H9 (cell line): ENCODE measurements around the gene ZBTB20. TPM values are rescaled to one million over a fixed set of nuclear protein-coding genes. Genes with fewer than 3 reads are reported as not detected.

Experiments used
- DNase-seq: peaks from one replicate; pipeline ENCODE4 v3.0.0-alpha.2; 2017
- H2AFZ ChIP-seq: one replicate; pipeline ENCODE4 v1.6.1; 2013; ENCODE audit warnings: mild to moderate bottlenecking, low read length, control low read depth, moderate library complexity
- H2AK5ac ChIP-seq: 2 replicates; pipeline ENCODE4 v1.6.1; 2013; ENCODE audit warnings: low read length, control low read depth, mixed read lengths; ENCODE audit not compliant: insufficient read length
- H2BK120ac ChIP-seq: one replicate; pipeline ENCODE4 v1.6.1; 2013; ENCODE audit warnings: low read depth, mild to moderate bottlenecking, low read length, control low read depth, inconsistent platforms; ENCODE audit not compliant: poor library complexity, severe bottlenecking
- H2BK12ac ChIP-seq: 2 replicates; pipeline ENCODE4 v1.6.1; 2013; ENCODE audit warnings: low read length, control low read depth, mixed read lengths, low read depth; ENCODE audit not compliant: insufficient read length
- H2BK15ac ChIP-seq: 2 replicates; pipeline ENCODE4 v1.6.1; 2013; ENCODE audit warnings: low read depth, low read length, control low read depth
- H2BK20ac ChIP-seq: one replicate; pipeline ENCODE4 v1.6.1; 2013; ENCODE audit warnings: low read depth, mild to moderate bottlenecking, low read length, control low read depth, inconsistent platforms; ENCODE audit not compliant: poor library complexity, severe bottlenecking
- H2BK5ac ChIP-seq: 2 replicates; pipeline ENCODE4 v1.6.1; 2013; ENCODE audit warnings: low read length, control low read depth, mixed read lengths; ENCODE audit not compliant: insufficient read length
- H3K14ac ChIP-seq: 2 replicates; pipeline ENCODE4 v1.6.1; 2013; ENCODE audit warnings: low read length, control low read depth; ENCODE audit not compliant: insufficient read depth
- H3K18ac ChIP-seq: 2 replicates; pipeline ENCODE4 v1.6.1; 2013; ENCODE audit warnings: low read depth, mild to moderate bottlenecking, mixed read lengths, low read length, control low read depth; ENCODE audit not compliant: insufficient read length
- H3K23ac ChIP-seq: 2 replicates; pipeline ENCODE4 v1.6.1; 2013; ENCODE audit warnings: low read length, control low read depth, mixed read lengths, low read depth; ENCODE audit not compliant: insufficient read length
- H3K23me2 ChIP-seq: 2 replicates; pipeline ENCODE4 v1.6.1; 2013; ENCODE audit warnings: low read depth, mild to moderate bottlenecking, mixed read lengths, low read length, control low read depth; ENCODE audit not compliant: insufficient read length, poor library complexity, severe bottlenecking
- H3K27ac ChIP-seq: 2 replicates; pipeline ENCODE4 v1.5.1; 2013; ENCODE audit warnings: low read length, control low read depth, mixed read lengths, low read depth; ENCODE audit not compliant: insufficient read length
- H3K27me3 ChIP-seq: 2 replicates; pipeline ENCODE4 v1.6.1; 2013; ENCODE audit warnings: low read length, control low read depth, inconsistent platforms; ENCODE audit not compliant: insufficient read depth
- H3K4ac ChIP-seq: 2 replicates; pipeline ENCODE4 v1.6.1; 2013; ENCODE audit warnings: low read depth, mild to moderate bottlenecking, control low read depth, inconsistent platforms, low read length, moderate library complexity
- H3K4me1 ChIP-seq: 2 replicates; pipeline ENCODE4 v1.6.1; 2013; ENCODE audit warnings: low read length, control low read depth, inconsistent platforms; ENCODE audit not compliant: insufficient read depth
- H3K4me2 ChIP-seq: 2 replicates; pipeline ENCODE4 v1.6.1; 2013; ENCODE audit warnings: low read length, control low read depth, mixed read lengths; ENCODE audit not compliant: insufficient read length, insufficient read depth
- H3K56ac ChIP-seq: 2 replicates; pipeline ENCODE4 v1.6.1; 2013; ENCODE audit warnings: low read depth, mild to moderate bottlenecking, mixed read lengths, low read length, control low read depth; ENCODE audit not compliant: insufficient read length
- H3K79me1 ChIP-seq: 2 replicates; pipeline ENCODE4 v1.6.1; 2013; ENCODE audit warnings: low read depth, mild to moderate bottlenecking, moderate library complexity, low read length, control low read depth, inconsistent platforms; ENCODE audit not compliant: insufficient read depth, poor library complexity, severe bottlenecking
- H3K79me2 ChIP-seq: 2 replicates; pipeline ENCODE4 v1.6.1; 2013; ENCODE audit warnings: low read length, control low read depth, inconsistent platforms; ENCODE audit not compliant: insufficient read depth
- H3K9ac ChIP-seq: 2 replicates; pipeline ENCODE4 v1.6.1; 2013; ENCODE audit warnings: low read length, control low read depth, mixed read lengths; ENCODE audit not compliant: insufficient read length; ENCODE audit errors: extremely low read depth
- H3K9me3 ChIP-seq: one replicate; pipeline ENCODE4 v1.6.1; 2013; ENCODE audit warnings: low read depth, low read length, inconsistent platforms; ENCODE audit not compliant: control insufficient read depth
- H3T11ph ChIP-seq: one replicate; pipeline ENCODE4 v1.6.1; 2013; ENCODE audit warnings: mild to moderate bottlenecking, low read length, control low read depth, inconsistent platforms
- H4K20me1 ChIP-seq: one replicate; pipeline ENCODE4 v1.6.1; 2013; ENCODE audit not compliant: control insufficient read depth, insufficient read length, insufficient read depth
- H4K5ac ChIP-seq: 2 replicates; pipeline ENCODE4 v1.6.1; 2013; ENCODE audit warnings: low read depth, mild to moderate bottlenecking, mixed read lengths, low read length, control low read depth; ENCODE audit not compliant: insufficient read length
- H4K8ac ChIP-seq: replicated peaks from 2 replicates; pipeline ENCODE4 v1.6.1; 2013; ENCODE audit warnings: low read length, control low read depth, mixed read lengths, low read depth; ENCODE audit not compliant: insufficient read length
- H4K91ac ChIP-seq: 2 replicates; pipeline ENCODE4 v1.6.1; 2013; ENCODE audit warnings: low read depth, mild to moderate bottlenecking, moderate library complexity, mixed read lengths, low read length, control low read depth; ENCODE audit not compliant: insufficient read length
- H3K27ac Mint-ChIP-seq, 3 experiments: 2 replicates in 2 of 3; 3 replicates in 1 of 3; pipeline ENCODE4 v1.8.0; 2020 to 2021; ENCODE audit warnings: mixed read lengths in 3 of 3, mild to moderate bottlenecking in 1 of 3, moderate library complexity in 1 of 3
- H3K27me3 Mint-ChIP-seq: 2 replicates; pipeline ENCODE4 v1.8.0; 2021; ENCODE audit warnings: low read depth, mild to moderate bottlenecking, moderate library complexity, mixed read lengths
- H3K36me3 Mint-ChIP-seq, 3 experiments: 2 replicates in 2 of 3; 3 replicates in 1 of 3; pipeline ENCODE4 v1.8.0; 2020 to 2021; ENCODE audit warnings: low read depth in 3 of 3, mixed read lengths in 3 of 3; ENCODE audit not compliant: insufficient read depth in 1 of 3
- H3K4me1 Mint-ChIP-seq, 2 experiments: 2 replicates each; pipeline ENCODE4 v1.8.0; 2020; ENCODE audit warnings: mixed read lengths in 2 of 2
- H3K4me3 Mint-ChIP-seq, 2 experiments: 2 replicates in 1 of 2; 3 replicates in 1 of 2; pipeline ENCODE4 v1.8.0; 2020 to 2021; ENCODE audit warnings: mild to moderate bottlenecking in 2 of 2, mixed read lengths in 2 of 2, moderate library complexity in 1 of 2
- H3K9me3 Mint-ChIP-seq, 2 experiments: 2 replicates in 1 of 2; 3 replicates in 1 of 2; pipeline ENCODE4 v1.8.0; 2020; ENCODE audit warnings: mild to moderate bottlenecking in 2 of 2, mixed read lengths in 2 of 2, moderate library complexity in 1 of 2
- CTCF ChIP-seq: fragments of 200-600 bp; sonication (generic); conservative IDR thresholded peaks from 3 replicates; pipeline ENCODE4 v1.8.0; 2021; ENCODE audit warnings: antibody characterized with exemption, mild to moderate bottlenecking
- WGBS: extraction: QIAGEN DNeasy Blood & Tissue Kit; methylation state at CpG from one replicate; pipeline ENCODE4 v1.1.7; 2013; ENCODE audit warnings: missing lambda C conversion rate, low lambda C conversion rate, mixed read lengths; ENCODE audit not compliant: insufficient read length; ENCODE audit errors: extremely low coverage; 5-methylcytosine and 5-hydroxymethylcytosine counted together
- total RNA-seq: library from RNA; stranded (reverse); gene quantifications from 2 replicates; pipeline ENCODE4 v1.2.1, GENCODE V29; 2021

The ZBTB20 gene
- total RNA-seq, 1 experiment from 2014 or later = 0.70 TPM

DNA sequence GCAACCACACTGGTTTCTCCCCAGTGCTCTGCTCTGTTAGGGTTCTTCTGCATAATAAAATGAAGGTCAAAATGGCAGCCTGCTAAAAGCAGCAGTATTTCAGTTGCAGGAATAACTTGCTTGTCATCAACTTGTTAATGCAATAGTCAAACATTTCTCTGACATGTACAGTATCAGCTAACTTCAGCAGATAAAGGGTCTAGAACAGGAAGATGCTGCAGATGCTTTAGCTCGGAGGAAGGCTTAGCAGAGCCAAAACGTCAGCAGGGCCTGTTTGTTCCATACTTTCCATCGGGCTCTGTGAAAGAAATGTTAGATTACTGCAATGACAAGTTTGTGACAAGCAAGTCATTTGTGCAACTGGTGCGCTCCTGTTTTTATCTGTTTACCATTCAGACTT lies 561.4 kb downstream of the ZBTB20 start:
- Histone ChIP-seq H4K20me1 (no peaks in the 10 kb centered on the region), H3K27ac (no peak overlapping the region)

More for the DNA sequence above, 561.4 kb downstream of the ZBTB20 start:
- H3K23ac ChIP-seq = no peak overlapping the region
- no CpG with 5 or more reads among the region's 4 CpGs for WGBS
- no peaks in the 10 kb centered on the region for H3K23me2 ChIP-seq
- H3K56ac ChIP-seq = no peak overlapping the region
- no peak overlapping the region for H4K5ac ChIP-seq
- no peak overlapping the region for H2BK120ac ChIP-seq
- no peak overlapping the region for H2AK5ac ChIP-seq
- no peak overlapping the region for H3T11ph ChIP-seq
- no peak overlapping the region for H2BK15ac ChIP-seq
- H3K27ac Mint-ChIP-seq = no peak overlapping the region; a peak in 1 of 7 replicates
- H2BK20ac ChIP-seq = no peak overlapping the region
- H2BK12ac ChIP-seq = no peak overlapping the region
- DNase-seq = no peak
- H3K79me1 ChIP-seq = no peaks in the 10 kb centered on the region
- H3K79me2 ChIP-seq = no peaks in the 10 kb centered on the region
- H4K91ac ChIP-seq = no peak overlapping the region
- H3K9ac ChIP-seq = no peak overlapping the region
- no peak overlapping the region for H3K18ac ChIP-seq
- H3K14ac ChIP-seq = no peak overlapping the region
- no peaks in the 10 kb centered on the region for H3K9me3 ChIP-seq
- no peak overlapping the region for H4K8ac ChIP-seq
- H3K27me3 ChIP-seq = no peaks in the 10 kb centered on the region
- no peak overlapping the region for H2AFZ ChIP-seq
- peaks cover 23 to 32% of the 10 kb centered on the region in 2 experiments for H3K4me1 Mint-ChIP-seq
- H3K4ac ChIP-seq = no peak overlapping the region
- H3K4me1 ChIP-seq = no peaks in the 10 kb centered on the region; the same call in 1 of the 2 replicates
- H3K4me2 ChIP-seq = no peak overlapping the region
- H3K9me3 Mint-ChIP-seq = no peaks in the 10 kb centered on the region
- H3K4me3 Mint-ChIP-seq = no peak overlapping the region
- H2BK5ac ChIP-seq = no peak overlapping the region
- no peaks in the 10 kb centered on the region for H3K36me3 Mint-ChIP-seq
- no peaks in the 10 kb centered on the region for H3K27me3 Mint-ChIP-seq
- TF ChIP-seq CTCF = no peak
